GM12878 (cell line): ENCODE data around the gene EHBP1. TPM values are rescaled to one million over a fixed set of nuclear protein-coding genes. Genes with fewer than 3 reads are reported as not detected.

ENCODE experiments used
- ATAC-seq: fragments of 200-7000 bp; cut with Tn5 transposase; 3 replicates; pipeline ENCODE4 v1.9.1; 2020; ENCODE audit warnings: mild to moderate bottlenecking, moderate library complexity
- BruUV-seq: library from RNA; stranded (reverse); fragments of 400-500 nt; replicated peaks from 2 replicates; lab custom pipeline; 2021; lab: Mats Ljungman, UMichigan
- CTCF ChIA-PET: fragments of 300-600 bp; sonication (Branson Sonifier 250); formaldehyde crosslinking; extraction: SDS; loops from one replicate; lab custom pipeline; 2021; ENCODE audit warnings: inconsistent platforms; lab: Yijun Ruan, JAX
- POLR2A ChIA-PET: fragments of 350-600 bp; formaldehyde crosslinking; extraction: SDS; loops from one replicate; lab custom pipeline; 2021; ENCODE audit warnings: inconsistent platforms; lab: Charles Lee
- RAD21 ChIA-PET: fragments of 300-600 bp; sonication (Branson Sonifier 250); formaldehyde crosslinking; loops from one replicate; lab custom pipeline; 2023; ENCODE audit warnings: antibody characterized with exemption; ENCODE audit not compliant: unreplicated experiment; lab: Charles Lee
- SMC1A ChIA-PET: fragments of 300-600 bp; sonication (Branson Sonifier 250); formaldehyde crosslinking; loops from one replicate; lab custom pipeline; 2023; ENCODE audit not compliant: unreplicated experiment, uncharacterized antibody; lab: Charles Lee
- DNase-seq: peaks from one replicate; pipeline ENCODE4 v3.0.0-alpha.2; 2011; ENCODE audit warnings: low read depth, low spot score
- FAIRE-seq: peaks from 3 replicates; lab custom pipeline; 2011; peaks lifted over from hg19 to GRCh38; lab: Jason Lieb, UNC
- H2AFZ ChIP-seq: 2 replicates; pipeline ENCODE4 v1.6.0; 2011; ENCODE audit warnings: low read depth, low read length, control low read depth; ENCODE audit not compliant: control insufficient read depth
- H3K27ac ChIP-seq: 2 replicates; pipeline ENCODE4 v1.5.1; 2011; ENCODE audit warnings: control low read depth; ENCODE audit not compliant: control insufficient read depth, insufficient read depth
- H3K27me3 ChIP-seq, 2 experiments: replicated peaks in 1 of 2; 2 replicates each; pipeline versions ENCODE4 v1.6.0 to v1.6.1; 2011; ENCODE audit warnings: low read length in 1 of 2; ENCODE audit not compliant: control insufficient read depth in 2 of 2, insufficient read depth in 2 of 2
- H3K36me3 ChIP-seq, 2 experiments: 2 replicates each; pipeline ENCODE4 v1.5.1; 2011; ENCODE audit warnings: low read length in 1 of 2; ENCODE audit not compliant: control insufficient read depth in 2 of 2, insufficient read depth in 2 of 2
- H3K4me1 ChIP-seq: 2 replicates; pipeline ENCODE4 v1.6.1; 2011; ENCODE audit warnings: mild to moderate bottlenecking, low read length, moderate library complexity, mixed read lengths; ENCODE audit not compliant: control insufficient read depth, insufficient read depth
- H3K4me2 ChIP-seq: 2 replicates; pipeline ENCODE4 v1.6.0; 2011; ENCODE audit warnings: control low read depth; ENCODE audit not compliant: control insufficient read depth, insufficient read depth
- H3K4me3 ChIP-seq: fragments of 200-600 bp; sonication (generic); 2 replicates; pipeline ENCODE4 v1.5.1; 2016
- H3K79me2 ChIP-seq: 2 replicates; pipeline ENCODE4 v1.6.0; 2011; ENCODE audit warnings: low read length; ENCODE audit not compliant: control insufficient read depth, insufficient read depth
- H3K9ac ChIP-seq: 2 replicates; pipeline ENCODE4 v1.8.0; 2011; ENCODE audit warnings: low read length, control low read depth, mixed read lengths; ENCODE audit not compliant: control insufficient read depth, insufficient read depth
- H3K9me3 ChIP-seq: replicated peaks from 3 replicates; pipeline ENCODE4 v1.5.1; 2011; ENCODE audit warnings: mild to moderate bottlenecking, low read length; ENCODE audit not compliant: control insufficient read depth, insufficient read depth
- H4K20me1 ChIP-seq: 2 replicates; pipeline ENCODE4 v1.6.0; 2011; ENCODE audit not compliant: control insufficient read depth, insufficient read depth
- CEBPB ChIP-seq, 2 experiments: fragments of 150-350 bp in 1 of 2; IDR thresholded peaks; 2 replicates each; pipeline ENCODE4 v1.6.1; 2012 to 2014; ENCODE audit warnings: low read depth in 2 of 2, low read length in 2 of 2, borderline replicate concordance in 1 of 2, inconsistent platforms in 1 of 2
- FOXK2 ChIP-seq: fragments of 450-650 bp; IDR thresholded peaks from 2 replicates; pipeline ENCODE4 v1.6.1; 2017; ENCODE audit warnings: mild to moderate bottlenecking, moderate library complexity
- IKZF1 ChIP-seq: fragments of 450-650 bp; conservative IDR thresholded peaks from 2 replicates; pipeline ENCODE4 v1.6.1; 2017; ENCODE audit warnings: antibody characterized with exemption, mild to moderate bottlenecking
- IKZF2 ChIP-seq, 2 experiments: fragments of 450-650 bp; IDR thresholded peaks; 2 replicates each; pipeline ENCODE4 v1.6.1; 2017; ENCODE audit warnings: mild to moderate bottlenecking in 2 of 2, moderate library complexity in 2 of 2
- MEF2A ChIP-seq: IDR thresholded peaks from 2 replicates; pipeline ENCODE4 v1.6.1; 2011; ENCODE audit warnings: low read depth, mild to moderate bottlenecking, low read length, moderate library complexity; ENCODE audit not compliant: insufficient read depth
- MEF2B ChIP-seq: fragments of 450-650 bp; IDR thresholded peaks from 2 replicates; pipeline ENCODE4 v1.6.1; 2018; ENCODE audit warnings: mild to moderate bottlenecking, moderate library complexity; ENCODE audit not compliant: partially characterized antibody, poor library complexity, severe bottlenecking
- NFIC ChIP-seq: IDR thresholded peaks from 2 replicates; pipeline ENCODE4 v1.6.1; 2012; ENCODE audit warnings: low read depth, mild to moderate bottlenecking, inconsistent platforms, low read length, moderate library complexity
- RUNX3 ChIP-seq: IDR thresholded peaks from 2 replicates; pipeline ENCODE4 v1.6.1; 2012; ENCODE audit warnings: low read length, inconsistent platforms
- WGBS: methylation state at CpG from one replicate; pipeline ENCODE4 v1.1.6; 2016; ENCODE audit warnings: low lambda C conversion rate; ENCODE audit not compliant: insufficient replicate concordance, insufficient coverage; ENCODE audit errors: missing lambda C conversion rate; 5-methylcytosine and 5-hydroxymethylcytosine counted together
- in situ Hi-C: fragments of 300-500 bp; cut with MboI; formaldehyde crosslinking; loops from 9 replicates; pipeline ENCODE4 v1.14.3; 2018; ENCODE audit warnings: mixed read lengths
- intact Hi-C: fragments of 100-400 bp; cut with micrococcal nuclease; formaldehyde crosslinking; loops from one replicate; pipeline ENCODE4 v1.14.2; 2022; ENCODE audit not compliant: unreplicated experiment
- polyA plus RNA-seq, 11 experiments: library from polyadenylated mRNA; depleted of rRNA in 4 of 11; unstranded in 6 of 11; stranded (reverse) in 5 of 11; fragments of >200 nt; fragmentation: Nextera tagmentation in 4 of 11; fragmentation: Illumina TruSeq in 1 of 11; extraction: Ambion mirVana in 4 of 11; extraction: Trizol in 1 of 11; gene quantifications; 1 replicate in 1 of 11; 2 replicates in 10 of 11; pipeline versions ENCODE4 v1.2.1 to v1.2.3, GENCODE V29; 2011 to 2016; ENCODE audit warnings: inconsistent platforms in 2 of 11, missing spikeins in 2 of 11, low read depth in 1 of 11
- total RNA-seq, 4 experiments: library from RNA; depleted of rRNA in 3 of 4; stranded (reverse); fragments of >200 nt in 3 of 4; fragmentation: Illumina TruSeq in 1 of 4; extraction: Trizol in 1 of 4; gene quantifications; 2 replicates each; pipeline versions ENCODE4 v1.2.1 to v1.2.3, GENCODE V29; 2013 to 2021
- TF ChIP-seq, protein P1 (sequence below): IDR thresholded peaks from 2 replicates; pipeline ENCODE4 v1.6.1; 2011; ENCODE audit warnings: low read depth, low read length, improper control_type of control experiment, borderline replicate concordance
- TF ChIP-seq, protein P2 (sequence below): IDR thresholded peaks from 2 replicates; pipeline ENCODE4 v1.6.1; 2011; ENCODE audit warnings: mild to moderate bottlenecking, low read depth, low read length, moderate library complexity; ENCODE audit not compliant: insufficient replicate concordance
- TF ChIP-seq, protein P3 (sequence below): fragments of 450-650 bp; IDR thresholded peaks from 2 replicates; pipeline ENCODE4 v1.6.1; 2017; ENCODE audit warnings: low read depth, mild to moderate bottlenecking, moderate library complexity

The EHBP1 gene
- total and polyA plus RNA-seq, 10 of the 15 experiments (the other 5 are each of a cell fraction or from before 2014, with no cell fraction given) = 5.7 to 26.1 (median 13.6) TPM

- peak; percentile 33 for DNase-seq
- H3K79me2 ChIP-seq = peaks cover 8% of the 10 kb centered on the region
- intact Hi-C loops = no loop called here
- 0 out of 2 replicates have a peak overlapping the region, but pooled peaks have one; percentile 4 for H3K27ac ChIP-seq
- H3K4me1 ChIP-seq = peaks cover 4% of the 10 kb centered on the region; the same call in 1 of the 2 replicates
- H3K4me3 ChIP-seq = no peak overlapping the region
- no peak overlapping the region for H2AFZ ChIP-seq
- peaks cover 7% of the 10 kb centered on the region for H3K9me3 ChIP-seq
- SMC1A ChIA-PET = interaction anchor here (1.3 to 1.9 kb wide), 2 partner anchors 14 to 271 kb away, joined by 4 to 7 read pairs; no protein-coding TSS in a partner anchor
- ATAC-seq = peak; percentile 83
- POLR2A ChIA-PET = interaction anchor here (1.3 kb wide), 1 partner anchor 14 kb away, joined by 5 read pairs; no protein-coding TSS in a partner anchor
- no peak for FAIRE-seq
- TF ChIP-seq MEF2B (peak; percentile 19), CEBPB (IDR thresholded peaks at IDR 0.05; ENCODE audit: borderline replicate concordance in 1 of 2, low read depth in 2 of 2, low read length in 2 of 2) (0 out of 4 replicates have a peak, but pooled peaks of 1 of the 2 experiments have one; percentile 24), FOXK2 (no peak), NFIC (0 out of 2 replicates have a peak, but pooled peaks have one; percentile 34), IKZF1 (0 out of 2 replicates have a peak, but pooled peaks have one; percentile 16), IKZF2 (IDR thresholded peaks at IDR 0.05) (peak; percentile 26 to 43; a peak in 2 of 4 replicates), RUNX3 (peak; percentile 72), MEF2A (peak; percentile 67; the same call in 1 of the 2 replicates)
- TF ChIP-seq, protein P1, sequence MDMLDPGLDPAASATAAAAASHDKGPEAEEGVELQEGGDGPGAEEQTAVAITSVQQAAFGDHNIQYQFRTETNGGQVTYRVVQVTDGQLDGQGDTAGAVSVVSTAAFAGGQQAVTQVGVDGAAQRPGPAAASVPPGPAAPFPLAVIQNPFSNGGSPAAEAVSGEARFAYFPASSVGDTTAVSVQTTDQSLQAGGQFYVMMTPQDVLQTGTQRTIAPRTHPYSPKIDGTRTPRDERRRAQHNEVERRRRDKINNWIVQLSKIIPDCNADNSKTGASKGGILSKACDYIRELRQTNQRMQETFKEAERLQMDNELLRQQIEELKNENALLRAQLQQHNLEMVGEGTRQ = no peak
- TF ChIP-seq, protein P2, sequence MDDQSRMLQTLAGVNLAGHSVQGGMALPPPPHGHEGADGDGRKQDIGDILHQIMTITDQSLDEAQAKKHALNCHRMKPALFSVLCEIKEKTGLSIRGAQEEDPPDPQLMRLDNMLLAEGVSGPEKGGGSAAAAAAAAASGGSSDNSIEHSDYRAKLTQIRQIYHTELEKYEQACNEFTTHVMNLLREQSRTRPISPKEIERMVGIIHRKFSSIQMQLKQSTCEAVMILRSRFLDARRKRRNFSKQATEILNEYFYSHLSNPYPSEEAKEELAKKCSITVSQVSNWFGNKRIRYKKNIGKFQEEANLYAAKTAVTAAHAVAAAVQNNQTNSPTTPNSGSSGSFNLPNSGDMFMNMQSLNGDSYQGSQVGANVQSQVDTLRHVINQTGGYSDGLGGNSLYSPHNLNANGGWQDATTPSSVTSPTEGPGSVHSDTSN = no peak
- TF ChIP-seq, protein P3, sequence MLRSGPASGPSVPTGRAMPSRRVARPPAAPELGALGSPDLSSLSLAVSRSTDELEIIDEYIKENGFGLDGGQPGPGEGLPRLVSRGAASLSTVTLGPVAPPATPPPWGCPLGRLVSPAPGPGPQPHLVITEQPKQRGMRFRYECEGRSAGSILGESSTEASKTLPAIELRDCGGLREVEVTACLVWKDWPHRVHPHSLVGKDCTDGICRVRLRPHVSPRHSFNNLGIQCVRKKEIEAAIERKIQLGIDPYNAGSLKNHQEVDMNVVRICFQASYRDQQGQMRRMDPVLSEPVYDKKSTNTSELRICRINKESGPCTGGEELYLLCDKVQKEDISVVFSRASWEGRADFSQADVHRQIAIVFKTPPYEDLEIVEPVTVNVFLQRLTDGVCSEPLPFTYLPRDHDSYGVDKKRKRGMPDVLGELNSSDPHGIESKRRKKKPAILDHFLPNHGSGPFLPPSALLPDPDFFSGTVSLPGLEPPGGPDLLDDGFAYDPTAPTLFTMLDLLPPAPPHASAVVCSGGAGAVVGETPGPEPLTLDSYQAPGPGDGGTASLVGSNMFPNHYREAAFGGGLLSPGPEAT = peak; percentile 57; the same call in 1 of the 2 replicates
- in situ Hi-C loops = no loop called here
- H3K27me3 ChIP-seq = no peaks in the 10 kb centered on the region
- peak overlapping the region; percentile 23; the same call in 1 of the 2 replicates for H3K4me2 ChIP-seq
- RAD21 ChIA-PET = interaction anchor here (1.5 kb wide), 1 partner anchor 10 kb away, joined by 4 read pairs; no protein-coding TSS in a partner anchor
- no peaks in the 10 kb centered on the region for H4K20me1 ChIP-seq
- CTCF ChIA-PET = no interaction called here
- 0% methylated on average over 2 of the region's 2 CpGs for WGBS
- H3K36me3 ChIP-seq = peaks cover 0 to 3% of the 10 kb centered on the region in 2 experiments; a peak in 1 of 4 replicates
- BruUV-seq = no TSS peak
- H3K9ac ChIP-seq = no peak overlapping the region
These were observed 21.9 kb downstream of the EHBP1 start for GRCh38 chr2:62727259-62727867.
